BLaER1 treated with 17β-estradiol and CSF1 and Interleukin-3, amounts not matched to agents 10 nM and 100 nM (cell line): ENCODE data around the gene TAF1L.
"Not testable (repeated sequence)": the region's sequence is repeated elsewhere in the genome, so short reads cannot be mapped to it uniquely, and the experiment has no call there.

ENCODE experiments used
- H3K27ac ChIP-seq, 11 experiments: shearing (Covaris generic); formaldehyde crosslinking; 2 replicates each; pipeline ENCODE4 v1.8.1; 2022
- H3K27me3 ChIP-seq, 11 experiments: shearing (Covaris generic); formaldehyde crosslinking; 2 replicates each; pipeline ENCODE4 v1.8.1; 2022
- H3K36me3 ChIP-seq, 11 experiments: shearing (Covaris generic); formaldehyde crosslinking; 2 replicates each; pipeline ENCODE4 v1.8.1; 2022
- H3K4me1 ChIP-seq, 10 experiments: shearing (Covaris generic); formaldehyde crosslinking; 2 replicates each; pipeline ENCODE4 v1.8.1; 2022
- H3K4me2 ChIP-seq, 11 experiments: shearing (Covaris generic); formaldehyde crosslinking; 2 replicates each; pipeline ENCODE4 v1.8.1; 2022
- H3K4me3 ChIP-seq, 10 experiments: shearing (Covaris generic); formaldehyde crosslinking; 2 replicates each; pipeline ENCODE4 v1.8.1; 2022
- H3K9ac ChIP-seq, 11 experiments: shearing (Covaris generic); formaldehyde crosslinking; 2 replicates each; pipeline ENCODE4 v1.8.1; 2022
- H3K9me3 ChIP-seq, 11 experiments: shearing (Covaris generic); formaldehyde crosslinking; replicated peaks in 1 of 11; 2 replicates each; pipeline ENCODE4 v1.8.1; 2022
- H4K20me1 ChIP-seq, 11 experiments: shearing (Covaris generic); formaldehyde crosslinking; 2 replicates each; pipeline ENCODE4 v1.8.1; 2022
- Cebpa-rat ChIP-seq, 11 experiments: shearing (Covaris generic); IDR thresholded peaks; 2 replicates each; pipeline ENCODE4 v1.8.1; 2022

Gene TAF1L

DNA sequence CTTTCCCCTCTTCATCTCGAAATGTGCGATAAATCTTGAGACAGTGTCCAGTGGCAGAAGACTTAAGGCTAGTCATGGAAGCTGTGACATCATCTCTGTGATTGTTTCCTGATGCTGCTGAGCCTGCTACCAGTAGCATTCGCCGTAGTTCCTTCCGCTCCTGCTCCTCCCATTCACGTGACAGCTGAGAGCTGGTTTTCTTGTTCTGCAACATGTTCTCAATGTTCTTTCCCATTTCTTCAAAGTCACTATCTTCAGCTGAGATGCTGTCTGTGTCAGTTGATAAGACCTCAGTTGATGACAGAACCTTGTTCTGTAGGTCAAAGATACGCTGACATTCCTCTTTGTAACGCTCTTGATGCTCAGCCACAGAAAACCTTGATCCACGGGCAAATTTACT, 3.5 kb downstream of the TAF1L start:
- Histone ChIP-seq H3K4me1 (no peaks in the 10 kb centered on the region), H3K4me3 (no peak overlapping the region), H3K36me3 (no peaks in the 10 kb centered on the region), H4K20me1 (no peaks in the 10 kb centered on the region), H3K9me3 (no peaks in the 10 kb centered on the region; a peak in 3 of 22 replicates), H3K9ac (no peak overlapping the region), H3K4me2 (no peak overlapping the region), H3K27ac (no peak overlapping the region), H3K27me3 (no peaks in the 10 kb centered on the region)
- no peak for TF ChIP-seq Cebpa-rat (IDR thresholded peaks at IDR 0.05)

DNA sequence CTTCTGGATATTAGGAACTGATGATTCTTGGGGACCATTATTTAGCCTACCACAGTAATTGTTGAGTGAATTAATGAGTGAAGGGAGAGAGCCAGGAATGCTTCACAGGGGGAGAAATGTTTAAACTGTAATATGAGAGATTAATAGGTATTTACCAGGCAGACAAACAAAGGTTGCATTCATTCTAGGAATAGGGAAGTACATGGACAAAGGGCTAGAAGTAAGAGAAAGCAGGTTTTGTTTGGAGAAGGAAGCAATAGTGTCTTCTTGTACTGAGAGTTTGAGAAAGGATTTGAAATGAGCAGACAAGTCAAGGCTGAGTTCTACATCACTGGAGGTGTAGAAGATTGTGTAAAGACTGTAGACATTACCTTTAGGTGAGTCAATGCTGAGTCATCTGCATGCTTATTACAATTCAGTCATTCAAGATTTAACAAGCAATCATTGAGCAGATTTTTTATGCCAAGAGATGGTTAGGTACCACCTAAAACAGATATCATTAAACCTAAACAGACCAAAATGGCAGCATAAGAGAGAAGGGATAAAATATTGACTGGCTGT, 8.0 kb downstream of the TAF1L start:
- no peak overlapping the region for H3K27ac ChIP-seq
- H3K4me1 ChIP-seq = no peaks in the 10 kb centered on the region
- H3K27me3 ChIP-seq = no peaks in the 10 kb centered on the region
- no peak overlapping the region for H3K4me3 ChIP-seq
- H4K20me1 ChIP-seq = no peaks in the 10 kb centered on the region
- no peak overlapping the region for H3K9ac ChIP-seq
- H3K4me2 ChIP-seq = no peak overlapping the region
- no peak for TF ChIP-seq Cebpa-rat (IDR thresholded peaks at IDR 0.05)
- no peaks in the 10 kb centered on the region for H3K36me3 ChIP-seq
- H3K9me3 ChIP-seq = no peaks in the 10 kb centered on the region

DNA sequence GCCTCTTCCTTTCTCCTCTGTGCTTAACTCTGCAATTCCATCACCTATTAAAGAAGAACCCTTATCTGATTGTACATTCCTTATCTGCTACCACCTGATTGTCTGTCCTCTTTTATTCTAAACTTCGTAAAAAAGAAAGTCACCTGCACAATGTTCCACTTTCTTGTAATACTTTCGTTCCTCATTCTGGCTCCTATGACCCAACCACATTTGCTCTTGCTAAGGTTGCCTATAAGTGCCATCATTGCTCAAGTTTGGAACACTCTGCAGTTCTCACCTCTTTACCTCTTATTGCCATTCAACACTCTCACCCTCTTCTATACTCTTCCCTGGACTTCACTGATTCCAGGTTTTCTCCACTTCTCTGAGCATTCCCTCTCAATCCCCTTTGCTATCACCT, 10.1 kb downstream of the TAF1L start:
- Histone ChIP-seq H3K4me3 (no peak overlapping the region), H3K36me3 (no peaks in the 10 kb centered on the region), H3K4me2 (no peak overlapping the region), H3K9me3 (no peaks in the 10 kb centered on the region), H3K9ac (no peak overlapping the region), H4K20me1 (no peaks in the 10 kb centered on the region), H3K27ac (no peak overlapping the region), H3K4me1 (no peaks in the 10 kb centered on the region), H3K27me3 (no peaks in the 10 kb centered on the region)
- no peak for TF ChIP-seq Cebpa-rat (IDR thresholded peaks at IDR 0.05)

DNA sequence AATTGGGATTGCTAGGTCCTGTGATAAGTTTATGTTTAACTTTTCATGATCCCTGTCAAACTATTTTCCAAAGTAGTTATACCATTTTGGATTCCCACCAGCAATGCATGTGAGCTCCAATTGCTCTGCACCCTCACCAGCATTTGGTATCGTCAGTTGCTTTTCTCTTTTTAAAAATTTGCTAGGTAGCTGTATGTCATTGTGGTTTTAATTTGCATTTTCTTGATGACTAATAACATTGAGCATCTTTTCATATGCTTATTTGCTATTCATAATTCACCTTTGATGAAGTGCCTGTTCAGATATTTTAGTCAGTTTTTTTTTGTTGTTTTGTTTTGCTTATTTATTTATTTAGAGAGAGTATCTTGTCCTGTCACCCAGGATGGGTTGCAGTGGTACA, 12.5 kb downstream of the TAF1L start:
- H3K9ac ChIP-seq = no peak overlapping the region
- no peak overlapping the region for H3K4me2 ChIP-seq
- no peaks in the 10 kb centered on the region for H3K36me3 ChIP-seq
- no peak overlapping the region for H3K27ac ChIP-seq
- H3K4me1 ChIP-seq = no peaks in the 10 kb centered on the region
- TF ChIP-seq Cebpa-rat (IDR thresholded peaks at IDR 0.05) = no peak
- H4K20me1 ChIP-seq = no peaks in the 10 kb centered on the region
- H3K4me3 ChIP-seq = no peak overlapping the region
- H3K9me3 ChIP-seq = no peaks in the 10 kb centered on the region
- no peaks in the 10 kb centered on the region for H3K27me3 ChIP-seq

DNA sequence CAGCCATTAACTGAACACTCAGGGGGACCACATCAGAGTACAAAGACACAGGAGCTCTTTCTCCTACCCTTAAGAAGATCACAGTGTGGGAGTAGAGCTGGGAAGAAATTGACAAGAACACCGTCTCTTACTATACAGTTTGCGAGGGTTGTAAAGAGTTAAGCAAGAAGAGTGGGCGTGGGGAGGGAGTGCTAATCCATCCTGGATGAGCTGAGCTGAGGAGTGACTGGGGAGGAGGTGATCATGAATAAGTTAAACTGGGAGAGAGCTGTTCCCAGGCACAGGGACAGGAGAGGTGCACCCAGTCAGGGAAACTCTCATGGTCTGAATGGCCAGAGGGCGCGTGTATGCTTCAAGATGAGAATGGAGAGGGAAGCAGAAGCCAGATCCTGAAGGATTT, 17.2 kb downstream of the TAF1L start:
- Histone ChIP-seq H3K9me3 (no peaks in the 10 kb centered on the region), H3K9ac (no peak overlapping the region), H3K27me3 (no peaks in the 10 kb centered on the region), H4K20me1 (no peaks in the 10 kb centered on the region), H3K4me2 (no peak overlapping the region), H3K4me3 (no peak overlapping the region), H3K4me1 (no peaks in the 10 kb centered on the region), H3K36me3 (no peaks in the 10 kb centered on the region), H3K27ac (no peak overlapping the region)
- no peak for TF ChIP-seq Cebpa-rat (IDR thresholded peaks at IDR 0.05)

DNA sequence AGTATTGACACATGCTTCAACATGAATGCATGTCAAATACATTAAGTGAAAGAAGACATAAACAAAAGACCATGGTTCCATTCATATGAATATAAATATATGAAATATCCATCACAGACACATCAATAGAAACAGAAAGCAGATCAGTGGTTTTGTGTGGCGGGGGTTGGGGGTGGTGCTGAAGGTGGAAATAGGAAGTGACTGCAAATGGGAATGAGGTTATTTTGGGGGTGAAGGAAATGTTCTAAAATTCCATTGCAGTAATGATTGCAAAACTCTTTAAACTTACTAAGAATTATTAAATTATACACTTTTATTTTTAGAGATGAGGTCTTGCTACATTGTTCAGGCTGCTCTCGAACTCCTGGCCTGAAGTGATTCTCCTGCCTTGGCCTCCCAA, 28.7 kb downstream of the TAF1L start:
- Histone ChIP-seq H3K9me3 (peaks cover 12 to 19% (median 14%) of the 10 kb centered on the region in 11 experiments), H3K9ac (no peak overlapping the region), H3K27me3 (peaks cover 0 to 9% (median 0%) of the 10 kb centered on the region in 11 experiments; a peak in 4 of 22 replicates), H4K20me1 (no peaks in the 10 kb centered on the region), H3K4me3 (no peak overlapping the region), H3K27ac (peak overlapping the region in 2 of 11 experiments; percentile 28 to 29; a peak in 2 of 22 replicates), H3K36me3 (no peaks in the 10 kb centered on the region; a peak in 1 of 22 replicates), H3K4me2 (peak overlapping the region in 6 of 11 experiments; percentile 15 to 52 (median 42); a peak in 11 of 22 replicates), H3K4me1 (peaks cover 0 to 23% (median 8%) of the 10 kb centered on the region in 10 experiments; a peak in 12 of 20 replicates)
- TF ChIP-seq Cebpa-rat (IDR thresholded peaks at IDR 0.05) = no peak

DNA sequence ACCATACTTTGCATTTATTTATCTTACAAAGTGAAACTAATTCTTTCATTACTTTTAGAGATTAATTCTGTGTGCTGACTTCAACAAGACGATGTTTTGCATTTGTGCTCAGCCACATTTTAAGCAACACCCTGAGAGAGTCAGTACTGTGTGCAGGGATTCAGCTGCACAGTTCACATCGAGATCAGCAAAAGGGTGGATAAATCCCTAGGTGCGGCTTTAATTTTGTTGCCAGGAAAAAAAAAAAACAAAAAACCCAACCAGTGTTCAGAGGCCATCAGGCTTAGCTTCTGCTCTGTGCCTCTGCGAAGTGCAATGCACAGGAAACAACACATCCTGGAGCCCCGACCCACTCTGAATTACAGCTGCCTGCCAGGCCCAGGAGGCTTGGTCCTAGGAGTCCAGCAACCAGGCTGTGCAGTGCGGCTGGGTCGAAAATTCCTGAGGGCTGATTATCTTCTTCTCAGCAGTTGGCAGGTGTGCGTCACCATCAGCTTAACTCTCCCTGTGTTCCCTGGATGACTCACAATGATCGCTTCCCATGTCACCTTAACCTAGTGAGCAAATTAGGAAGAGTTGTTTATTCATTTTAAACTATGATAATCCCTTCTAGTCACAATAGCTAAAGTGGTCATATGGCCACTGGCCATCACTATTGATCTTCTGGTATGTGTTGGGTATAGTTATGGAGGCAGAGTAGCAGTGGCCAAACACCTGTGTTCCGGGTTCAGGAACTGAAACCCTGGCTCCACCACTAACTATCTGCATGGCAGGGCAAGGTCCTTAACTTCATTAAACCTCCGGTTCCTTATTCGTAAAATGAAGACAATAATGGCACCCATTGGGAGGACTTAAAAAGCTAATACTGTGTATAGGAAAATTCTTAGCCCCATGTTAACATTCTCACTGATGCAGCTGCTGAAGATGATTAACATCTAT, 31.3 kb downstream of the TAF1L start:
- Histone ChIP-seq H3K4me2 (peak overlapping the region in 4 of 11 experiments; percentile 13 to 40 (median 28); a peak in 4 of 22 replicates), H4K20me1 (no peaks in the 10 kb centered on the region)

DNA sequence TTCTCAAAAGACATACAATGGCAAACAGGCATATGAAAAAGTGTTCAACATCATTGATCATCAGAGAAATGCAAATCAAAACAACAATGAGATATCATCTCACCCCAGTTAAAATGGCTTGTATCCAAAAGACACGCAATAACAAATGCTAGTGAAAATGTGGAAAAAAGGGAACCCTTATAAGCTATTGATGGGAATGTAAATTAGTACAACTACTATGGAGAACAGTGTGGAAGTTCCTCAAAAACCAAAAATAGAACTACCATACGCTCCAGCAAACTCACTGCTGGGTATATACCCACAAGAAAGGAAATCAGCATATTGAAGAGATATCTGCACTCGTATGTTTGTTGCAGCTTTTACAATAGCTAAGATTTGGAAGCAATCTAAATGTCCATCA, 36.4 kb downstream of the TAF1L start:
- Histone ChIP-seq H3K4me1 (peaks cover 4 to 54% (median 39%) of the 10 kb centered on the region in 10 experiments; a peak in 16 of 20 replicates), H3K4me2 (peak overlapping the region in 9 of 11 experiments; percentile 16 to 66 (median 41); a peak in 15 of 22 replicates), H3K27me3 (peaks cover 0 to 24% (median 0%) of the 10 kb centered on the region in 11 experiments; a peak in 4 of 22 replicates), H3K9me3 (peaks cover 3 to 17% (median 6%) of the 10 kb centered on the region in 11 experiments; a peak in 13 of 22 replicates)
- H3K9ac ChIP-seq, H3K4me3 ChIP-seq, H3K36me3 ChIP-seq, H4K20me1 ChIP-seq, H3K27ac ChIP-seq: not testable (repeated sequence)

More for the DNA sequence above, 31.3 kb downstream of the TAF1L start:
- H3K36me3 ChIP-seq = no peaks in the 10 kb centered on the region; a peak in 1 of 22 replicates
- peaks cover 3 to 46% (median 27%) of the 10 kb centered on the region in 10 experiments; a peak in 16 of 20 replicates for H3K4me1 ChIP-seq
- peaks cover 12 to 19% (median 14%) of the 10 kb centered on the region in 11 experiments for H3K9me3 ChIP-seq
- H3K9ac ChIP-seq = no peak overlapping the region
- TF ChIP-seq Cebpa-rat (IDR thresholded peaks at IDR 0.05) = no peak
- peaks cover 0 to 24% (median 0%) of the 10 kb centered on the region in 11 experiments; a peak in 4 of 22 replicates for H3K27me3 ChIP-seq
- H3K27ac ChIP-seq = no peak overlapping the region
- H3K4me3 ChIP-seq = no peak overlapping the region

DNA sequence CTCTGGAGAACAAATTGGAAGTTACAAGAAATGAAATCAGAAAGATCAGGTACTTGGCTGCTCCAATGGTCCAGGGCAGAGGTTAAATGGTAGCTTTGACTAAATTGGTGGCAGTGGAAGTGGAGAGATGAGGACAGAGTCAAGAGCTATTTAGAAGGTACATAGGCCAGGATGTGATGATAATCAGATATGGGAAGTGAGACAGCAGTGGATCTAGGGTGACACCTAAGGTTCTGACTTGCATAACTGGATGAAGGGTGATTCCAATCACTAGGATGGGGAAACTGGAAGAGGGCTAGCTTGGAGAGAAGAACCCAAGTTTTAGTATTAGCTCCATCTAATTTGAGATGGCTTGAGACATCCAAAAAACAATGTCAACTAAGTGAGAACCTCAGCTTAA, 38.5 kb downstream of the TAF1L start:
- peaks cover 0 to 9% (median 0%) of the 10 kb centered on the region in 11 experiments; a peak in 1 of 22 replicates for H4K20me1 ChIP-seq

More for the DNA sequence above, 38.5 kb downstream of the TAF1L start:
- Histone ChIP-seq H3K4me3 (no peak overlapping the region), H3K9me3 (peaks cover 3 to 17% (median 6%) of the 10 kb centered on the region in 11 experiments; a peak in 13 of 22 replicates), H3K4me2 (peak overlapping the region in 6 of 11 experiments; percentile 36 to 77 (median 64); a peak in 9 of 22 replicates), H3K9ac (no peak overlapping the region), H3K4me1 (peaks cover 4 to 51% (median 37%) of the 10 kb centered on the region in 10 experiments; a peak in 16 of 20 replicates), H3K36me3 (no peaks in the 10 kb centered on the region), H3K27ac (no peak overlapping the region), H3K27me3 (peaks cover 0 to 21% (median 0%) of the 10 kb centered on the region in 11 experiments; a peak in 4 of 22 replicates)
- no peak for TF ChIP-seq Cebpa-rat (IDR thresholded peaks at IDR 0.05)
